HG03571 (cell line): ENCODE data around the gene FARP2.
"Not testable (repeated sequence)": the region's sequence is repeated elsewhere in the genome, so short reads cannot be mapped to it uniquely, and the experiment has no call there.

Experiments
- ATAC-seq: cut with Tn5 transposase; IDR thresholded peaks from one replicate; pipeline ENCODE4 v1.9.1; 2021; ENCODE audit not compliant: unreplicated experiment

Gene FARP2

DNA sequence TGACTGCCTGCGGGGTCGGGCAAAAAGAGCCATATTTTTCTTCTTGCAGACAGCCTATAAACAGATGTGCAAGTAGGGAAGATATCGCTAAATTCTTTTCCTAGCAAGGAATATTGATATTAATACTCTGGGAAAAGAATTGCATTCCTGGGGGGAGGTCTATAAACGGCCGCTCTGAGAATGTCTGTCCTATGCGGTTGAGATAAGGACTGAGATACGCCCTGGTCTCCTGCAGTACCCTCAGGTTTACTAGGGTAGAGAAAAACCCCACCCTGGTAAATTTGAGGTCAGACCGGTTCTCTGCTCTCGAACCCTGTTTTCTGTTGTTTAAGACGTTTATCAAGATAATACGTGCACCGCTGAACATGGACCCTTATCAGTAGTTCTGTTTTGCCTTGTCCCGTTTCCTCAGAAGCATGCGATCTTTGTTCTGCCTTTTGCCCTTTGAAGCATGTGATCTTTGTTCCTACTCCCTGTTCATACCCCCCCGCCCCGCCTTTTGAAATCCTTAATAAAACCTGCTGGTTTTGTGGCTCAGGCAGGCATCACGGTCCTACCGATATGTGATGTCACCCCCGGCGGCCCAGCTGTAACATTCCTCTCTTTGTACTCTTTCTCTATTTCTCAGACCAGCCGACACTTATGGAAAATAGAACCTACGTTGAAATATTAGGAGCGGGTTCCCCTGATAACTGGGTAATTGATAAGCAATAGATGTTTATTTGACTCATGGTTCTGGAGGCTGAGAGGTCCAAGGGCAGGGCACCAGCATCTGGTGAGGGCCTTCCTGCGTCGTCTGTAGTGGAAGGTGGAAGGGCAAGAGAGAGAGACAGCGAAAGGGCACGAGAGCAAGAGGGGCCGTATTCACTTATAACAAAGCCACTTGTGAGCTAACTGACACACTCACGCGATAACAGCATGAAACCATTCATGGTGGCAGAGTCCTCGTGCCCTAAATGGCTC lies 170.0 kb downstream of the FARP2 start:
- ATAC-seq: not testable (repeated sequence)

DNA sequence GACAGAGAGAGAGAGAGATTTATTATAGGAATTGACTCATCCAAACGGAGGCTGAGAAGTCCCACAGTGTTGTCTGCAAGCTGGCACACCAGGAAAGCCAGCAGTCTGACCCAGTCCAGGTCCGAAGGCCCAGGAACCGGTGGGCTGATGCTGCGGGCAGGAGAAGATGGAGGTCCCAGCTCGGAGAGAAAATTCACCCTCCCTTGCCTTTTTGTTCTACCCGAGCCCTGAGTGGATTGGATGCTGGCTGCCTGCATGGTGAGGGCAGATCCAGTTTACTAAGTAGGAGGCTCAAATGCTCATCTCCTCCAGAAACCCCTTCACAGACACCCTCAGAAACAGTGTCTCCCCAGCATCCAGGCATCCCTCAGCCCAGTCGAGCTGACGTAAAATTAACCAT lies 174.5 kb downstream of the FARP2 start:
- no peak for ATAC-seq

DNA sequence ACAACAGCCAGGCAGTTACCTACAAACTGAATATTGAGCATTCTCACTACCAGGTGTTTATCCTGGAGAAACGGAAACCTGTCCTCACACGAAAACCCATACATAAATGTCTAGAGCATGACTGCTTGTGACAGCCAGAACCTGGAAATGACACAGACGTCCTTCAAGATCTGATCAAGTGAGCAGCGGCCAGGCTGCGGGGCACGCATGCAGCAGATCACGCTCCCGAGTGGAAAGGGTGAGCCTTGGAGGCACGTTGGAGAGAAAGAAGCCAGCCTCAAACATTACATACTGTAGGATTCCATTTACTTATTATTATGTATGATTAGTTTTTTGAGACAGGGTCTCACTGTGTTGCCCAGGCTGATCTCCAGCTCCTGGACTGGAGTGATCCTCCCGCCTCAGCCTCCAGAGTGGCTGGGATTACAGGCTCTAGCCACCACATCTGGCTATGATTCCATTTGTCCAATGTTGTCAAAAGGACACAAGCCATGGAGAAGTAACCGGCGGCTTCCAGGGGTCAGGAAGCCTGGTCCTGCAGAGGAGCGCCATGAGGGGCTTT lies 175.2 kb downstream of the FARP2 start:
- no peak for ATAC-seq

DNA sequence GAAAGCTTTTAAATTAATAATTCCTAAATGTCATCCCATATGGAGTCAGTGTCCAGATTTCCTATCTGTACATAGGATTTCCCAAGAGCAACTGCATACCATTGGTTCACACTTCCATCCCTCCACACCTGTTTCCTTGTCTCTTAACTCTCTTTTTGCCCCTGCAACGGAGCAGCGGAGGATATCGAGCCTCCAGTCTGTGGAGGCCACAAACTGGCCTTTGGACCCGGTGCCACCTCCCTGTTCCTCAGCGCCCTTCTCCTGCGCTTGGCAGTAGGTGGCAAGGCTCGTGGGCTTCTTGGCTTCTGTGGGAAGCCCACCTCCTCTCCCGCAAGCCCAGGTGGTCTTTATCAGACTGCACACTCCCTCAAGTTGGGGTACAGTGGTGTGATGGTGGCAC lies 176.1 kb downstream of the FARP2 start:
- no peak for ATAC-seq

DNA sequence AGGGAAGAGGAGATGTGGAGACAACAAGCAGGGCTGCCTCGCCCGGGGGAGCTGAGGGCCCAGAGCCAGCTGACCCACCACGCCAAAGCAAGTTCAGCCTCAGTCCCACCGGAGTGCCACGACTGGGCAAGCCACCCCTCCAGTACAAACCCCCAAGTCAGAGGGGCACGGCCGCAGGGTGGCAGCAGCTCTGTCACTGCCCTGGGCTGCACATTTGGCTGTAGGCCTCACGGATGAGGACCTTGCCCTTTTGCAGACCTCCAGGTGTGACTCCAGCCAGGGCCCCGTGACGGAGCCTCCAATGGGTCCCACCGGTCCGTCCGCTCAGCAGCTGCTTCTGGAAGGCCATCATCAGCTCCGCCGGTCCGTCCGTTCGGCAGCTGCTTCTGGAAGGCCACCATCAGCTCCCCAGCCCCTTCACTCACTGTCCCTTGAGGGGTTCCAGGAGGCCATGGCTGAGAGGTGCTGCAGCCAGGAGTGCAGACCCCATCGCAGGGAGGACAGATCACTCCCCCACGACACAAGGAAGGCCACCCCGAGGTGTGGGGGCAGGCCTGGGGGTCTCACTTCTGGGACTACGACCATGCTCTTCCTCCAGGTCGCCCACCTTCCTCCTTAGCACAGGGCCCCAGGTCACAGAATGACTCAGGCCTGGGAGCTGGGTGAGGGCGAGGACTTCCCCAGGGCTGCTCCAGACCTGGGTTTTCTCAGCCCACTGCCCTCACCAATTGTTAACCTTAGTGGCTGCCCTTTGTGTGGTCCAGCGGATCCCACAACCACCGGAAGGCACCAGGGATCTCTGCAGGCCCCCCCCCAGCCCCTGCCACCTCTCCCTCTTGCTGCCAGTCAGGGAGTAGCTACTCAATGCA lies 176.9 kb downstream of the FARP2 start:
- ATAC-seq: no peak

DNA sequence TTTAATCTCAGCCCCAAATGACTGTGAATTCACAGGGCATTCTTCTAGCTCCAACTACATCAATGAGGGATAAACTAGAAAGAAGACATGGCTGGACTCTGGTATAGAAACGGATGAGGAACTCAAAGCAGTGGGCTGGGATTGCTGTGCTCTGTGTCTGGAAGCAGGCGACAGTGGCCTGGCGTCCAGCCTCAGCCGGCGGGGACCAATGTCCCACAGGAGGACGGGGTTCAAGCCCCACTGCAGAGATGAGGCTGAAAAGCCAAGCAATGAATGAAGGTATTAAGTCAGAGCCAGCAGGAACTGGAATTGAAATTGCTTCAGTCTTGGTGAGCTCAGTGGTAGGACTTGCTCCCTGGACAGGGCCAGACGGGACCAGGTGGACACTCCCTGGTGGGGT lies 178.2 kb downstream of the FARP2 start:
- ATAC-seq: no peak

DNA sequence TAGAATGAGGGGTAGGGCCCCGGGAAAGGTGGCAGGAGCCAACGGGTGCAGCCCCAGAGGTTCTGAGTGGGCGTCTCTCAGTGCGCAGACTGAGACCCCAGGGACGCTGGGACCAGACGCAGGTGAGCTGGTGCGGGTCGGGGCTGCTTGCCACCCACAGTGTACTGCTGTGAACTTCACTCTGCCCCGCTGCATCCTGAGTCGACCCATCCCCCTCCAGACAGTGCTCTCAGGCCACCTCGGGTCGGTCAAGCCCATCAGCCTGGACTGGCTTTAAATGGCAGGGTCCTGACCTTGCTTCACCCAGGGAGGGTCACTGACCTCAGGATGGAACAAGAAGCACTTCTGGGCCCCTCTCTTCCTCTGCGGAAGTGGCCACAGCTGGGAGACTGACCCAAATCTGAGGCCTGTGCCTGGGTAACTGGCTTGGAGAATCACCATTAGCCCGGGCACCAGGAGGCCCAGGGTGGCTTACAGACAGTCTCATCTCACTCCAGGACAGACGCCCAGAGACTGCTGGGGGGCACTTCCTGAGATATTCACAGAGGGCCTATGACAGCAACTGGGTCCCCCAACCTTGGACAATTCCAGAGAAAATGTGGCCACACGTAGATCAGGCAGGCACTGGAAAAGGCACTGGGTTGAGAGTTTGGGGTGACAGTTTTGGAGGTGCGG lies 178.8 kb downstream of the FARP2 start:
- no peak for ATAC-seq

DNA sequence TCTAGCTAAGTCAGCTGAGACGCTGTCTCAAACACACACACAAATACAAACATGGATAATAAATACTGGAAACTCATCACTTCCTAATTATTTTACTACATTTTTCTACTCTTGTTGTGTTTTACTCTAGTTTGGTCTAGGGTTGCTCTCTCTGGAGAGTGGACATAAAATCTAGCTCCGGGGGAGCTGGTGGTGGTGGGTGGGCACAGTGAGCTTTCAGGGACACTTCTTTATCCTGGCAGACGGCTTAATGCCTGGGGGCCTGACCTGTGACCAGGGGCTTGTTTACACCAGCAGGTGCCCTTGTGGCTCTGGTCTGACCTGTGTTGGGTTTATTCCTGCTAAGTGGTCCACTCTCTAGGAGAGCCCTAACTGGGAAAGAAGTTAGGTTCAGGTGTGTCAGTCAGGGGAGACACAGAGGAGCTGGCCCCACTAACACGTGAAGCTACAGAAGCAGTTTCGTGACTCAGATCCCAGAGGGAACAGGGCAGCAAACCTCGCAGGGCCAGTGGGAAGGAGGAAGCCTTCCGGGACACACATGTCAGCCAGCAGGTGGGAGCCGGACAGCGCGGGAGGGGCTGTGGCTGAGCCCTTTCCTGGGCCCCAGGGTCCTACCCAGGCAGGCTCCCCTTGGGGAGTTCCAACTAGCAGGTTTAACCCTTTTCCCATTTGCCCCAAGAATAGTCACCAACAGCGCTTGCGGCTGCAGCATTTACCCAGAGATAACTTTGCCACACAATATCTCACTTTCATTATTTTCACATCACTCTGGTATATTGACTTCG lies 180.0 kb downstream of the FARP2 start:
- no peak for ATAC-seq

DNA sequence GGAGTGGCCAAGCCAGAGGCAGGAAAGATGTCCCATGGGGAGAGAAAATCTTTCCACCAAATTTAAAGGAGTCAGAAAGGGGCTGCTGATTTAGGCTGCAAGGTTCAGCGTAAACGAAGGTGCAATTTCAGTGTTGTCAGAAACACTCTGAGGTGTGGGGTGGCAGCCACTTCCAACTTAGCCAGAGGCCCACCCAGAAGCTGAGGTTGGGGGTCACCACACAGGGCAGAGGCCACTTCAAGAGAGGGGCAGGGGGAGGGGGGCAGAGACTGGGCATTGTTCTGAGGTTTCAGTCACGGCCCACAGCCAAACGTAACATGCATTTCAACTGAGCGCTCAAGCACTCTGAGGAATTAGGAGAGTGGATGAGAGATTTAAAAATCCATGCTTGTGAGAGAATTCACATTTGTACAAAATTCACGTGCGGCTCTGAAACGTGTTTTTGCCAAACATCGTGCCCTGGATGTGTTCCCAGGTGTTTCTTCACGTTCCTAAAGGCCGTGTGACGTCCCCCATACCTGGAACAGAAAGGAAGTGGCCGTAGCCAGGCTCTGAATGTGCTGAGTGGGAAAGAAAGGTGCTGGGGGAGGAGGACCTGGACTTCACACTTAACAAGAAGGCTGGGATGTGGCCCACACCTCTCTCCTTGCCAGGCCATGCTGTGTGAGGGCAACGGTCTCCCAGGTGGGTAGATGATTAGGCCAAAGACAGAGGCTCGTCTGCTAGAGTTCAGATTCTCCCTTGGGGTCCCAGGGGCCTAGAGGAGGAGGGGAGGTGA lies 182.9 kb downstream of the FARP2 start:
- ATAC-seq: no peak

DNA sequence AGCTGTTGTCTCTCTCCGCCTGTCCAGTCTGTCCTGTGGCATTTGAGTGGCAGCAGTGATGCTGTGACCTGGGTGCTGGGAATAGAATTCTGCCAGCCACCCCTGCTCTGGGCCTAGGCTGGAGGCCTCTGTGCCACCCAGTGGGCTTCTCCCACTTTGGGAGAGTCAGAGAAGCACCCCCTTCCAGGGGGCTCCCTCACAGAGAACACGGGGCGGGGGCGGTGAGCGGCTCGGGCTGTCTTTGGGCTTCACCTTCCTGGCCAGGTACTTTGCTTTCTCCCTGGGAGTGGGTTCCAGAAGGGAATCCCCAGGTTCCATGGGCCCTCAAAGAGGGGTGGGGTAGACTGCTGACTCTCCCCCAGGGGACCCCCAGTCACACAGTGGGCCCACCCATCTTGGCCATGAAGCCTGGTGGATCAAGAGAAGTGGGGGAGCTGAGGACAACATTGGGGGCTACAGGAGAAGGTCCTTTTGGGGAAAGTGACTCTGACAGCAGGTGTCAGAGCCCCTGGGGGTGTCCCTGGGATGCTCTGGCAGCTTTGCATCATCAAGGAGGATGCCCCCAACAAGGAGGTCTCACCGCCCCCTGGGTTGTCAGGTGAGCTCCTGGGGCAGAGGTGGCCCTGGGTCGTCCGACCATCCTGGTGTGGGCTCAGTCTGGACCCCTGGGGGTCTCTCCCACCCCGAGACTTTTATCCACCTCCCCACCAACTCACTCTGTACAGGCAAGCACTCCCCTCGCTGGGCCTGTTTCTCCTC lies 183.7 kb downstream of the FARP2 start:
- ATAC-seq: no peak

DNA sequence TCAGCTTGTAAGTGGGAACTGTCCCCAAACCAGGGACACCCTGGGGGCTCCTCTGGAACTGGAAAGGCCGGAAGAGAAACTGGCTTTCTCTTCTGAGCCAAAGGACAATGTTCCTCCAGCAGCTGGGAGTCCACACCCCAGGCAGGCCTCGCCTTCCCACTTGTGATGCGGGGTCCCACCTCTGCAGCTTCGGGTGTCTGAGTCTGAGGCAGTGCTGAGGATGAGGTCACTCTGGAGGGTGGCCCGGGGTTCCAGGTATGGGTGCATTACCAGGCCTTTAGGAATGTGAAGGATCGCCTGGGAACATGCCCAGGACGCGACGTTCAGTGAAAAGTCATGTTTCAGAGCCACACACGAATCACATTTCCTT lies 184.3 kb downstream of the FARP2 start:
- no peak for ATAC-seq

DNA sequence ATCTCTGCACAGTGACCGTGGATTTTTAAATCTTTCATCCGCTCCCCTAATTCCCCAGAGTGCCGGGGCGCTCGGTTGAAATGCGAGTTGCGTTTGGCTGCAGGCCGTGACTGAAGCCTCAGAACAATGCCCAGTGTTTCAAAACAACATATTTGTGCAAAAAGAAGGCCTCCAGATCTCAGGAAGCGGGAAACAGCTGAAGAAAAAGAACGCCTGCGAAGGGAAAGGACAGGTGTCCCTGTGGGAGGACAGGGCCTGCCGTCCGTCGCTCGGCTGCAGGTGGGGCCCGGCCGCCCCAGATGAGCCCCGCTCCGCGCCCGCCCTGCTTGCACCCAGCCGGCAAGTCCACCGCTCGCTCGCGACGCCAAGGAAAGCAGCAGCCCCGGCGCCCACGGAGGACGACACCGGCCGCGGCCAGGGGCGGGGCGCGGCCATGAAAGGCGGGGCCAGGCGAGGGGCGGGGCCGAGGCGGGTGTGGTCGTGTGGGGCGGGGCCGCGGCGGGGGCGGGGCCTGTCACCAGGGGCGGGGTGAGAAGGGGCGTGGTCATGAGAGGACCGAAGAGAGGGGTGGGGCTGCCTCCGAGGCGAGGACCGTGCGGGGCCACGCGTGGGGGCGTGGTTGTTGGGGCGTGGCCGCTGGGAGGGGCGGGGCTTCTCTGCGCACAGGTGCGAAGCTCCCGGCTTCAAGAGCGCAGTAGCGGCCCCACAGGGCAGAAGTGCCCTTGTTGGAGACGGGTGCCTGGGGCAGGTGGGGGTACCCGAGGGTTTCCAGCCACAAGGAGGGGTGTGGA lies 184.9 kb downstream of the FARP2 start:
- no peak for ATAC-seq

DNA sequence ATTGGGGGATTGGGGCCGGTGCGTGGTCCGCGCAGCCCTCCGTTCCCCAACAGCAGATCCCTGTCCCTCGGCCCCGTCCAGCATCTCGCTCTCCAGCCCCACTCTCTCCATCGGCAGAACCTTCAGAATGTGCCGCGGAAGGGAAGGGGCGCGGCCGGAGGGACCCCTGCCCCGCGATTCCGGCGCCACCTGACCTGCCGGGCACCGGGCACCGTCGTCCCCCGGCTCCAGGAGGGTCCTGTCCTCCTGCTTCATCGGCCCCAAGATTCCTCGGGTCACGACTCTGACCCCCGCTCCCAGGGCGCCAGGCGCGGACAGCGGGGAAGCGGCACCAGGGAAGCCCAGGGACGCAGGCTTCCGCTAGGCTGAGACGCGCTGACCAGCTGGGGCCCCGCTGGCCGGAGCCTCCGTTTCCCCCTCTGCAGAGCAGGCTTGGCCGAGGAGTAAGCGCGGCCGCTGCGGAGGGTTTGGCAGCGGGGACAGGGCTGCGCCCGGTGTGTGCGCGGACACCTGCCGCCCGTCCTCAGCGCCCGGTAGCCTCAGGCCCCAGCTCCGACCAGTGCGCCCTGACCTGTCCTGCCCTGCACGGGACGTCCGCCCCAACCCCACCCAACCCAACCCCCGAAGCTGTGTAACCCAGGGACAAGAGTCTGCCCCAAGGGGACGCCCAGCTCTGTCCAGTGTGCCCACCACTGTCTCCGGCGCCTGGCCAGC lies 185.6 kb downstream of the FARP2 start:
- ATAC-seq: no peak

DNA sequence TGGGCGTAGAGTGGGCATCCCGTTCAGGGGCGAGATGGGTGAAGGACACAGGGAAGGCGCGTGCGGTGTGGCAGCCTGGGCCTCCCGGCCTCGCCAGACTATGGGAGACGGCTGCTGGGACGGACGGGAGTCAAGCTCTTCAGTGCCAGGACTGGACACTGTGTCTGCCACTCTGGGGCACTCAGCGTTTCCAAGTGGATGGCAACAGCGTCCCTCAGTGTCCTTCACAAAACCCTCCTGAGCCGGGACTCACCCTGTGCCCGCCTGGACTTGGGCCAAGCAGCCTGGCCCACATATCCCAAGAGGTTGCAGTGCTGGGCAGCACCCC lies 186.2 kb downstream of the FARP2 start:
- ATAC-seq: no peak
